ENCODE measurements around the gene CD274. TPM values are rescaled to one million over a fixed set of nuclear protein-coding genes. Genes with fewer than 3 reads are reported as not detected.

CD274 gene
- total RNA-seq, 2 experiments from 2014 or later, result 5.3 to 6.3 TPM

GRCh38 chr9:5479994-5480694, 29.8 kb downstream of the CD274 start:
- TF ChIP-seq CTCF (IDR thresholded peaks at IDR 0.05), result no peak
- Mint-ChIP-seq H3K9me3 (peaks cover 2% of the 10 kb centered on the region), H3K27ac (no peak overlapping the region), H3K4me3 (no peak overlapping the region), H3K27me3 (no peaks in the 10 kb centered on the region), H3K36me3 (ENCODE audit: low read depth) (peaks cover 5% of the 10 kb centered on the region), H3K4me1 (ENCODE audit: low read depth) (no peaks in the 10 kb centered on the region)
- Histone ChIP-seq H3K4me3 (ENCODE audit: low read length) (no peak overlapping the region), H3K9me3 (ENCODE audit: control insufficient read depth in 1 of 2, insufficient read depth in 1 of 2, low read length in 2 of 2) (peaks cover 0 to 5% of the 10 kb centered on the region in 2 experiments), H3K36me3 (ENCODE audit: insufficient read depth, low read length) (no peaks in the 10 kb centered on the region), H3K4me1 (ENCODE audit: insufficient read depth, low read length) (no peaks in the 10 kb centered on the region), H3K27ac (ENCODE audit: low read depth in 1 of 2, low read length in 2 of 2) (no peak overlapping the region), H3K27me3 (ENCODE audit: control insufficient read depth in 1 of 2, insufficient read depth in 2 of 2, low read length in 2 of 2) (no peaks in the 10 kb centered on the region)
- DNase-seq (no peak), ATAC-seq (ENCODE audit: poor library complexity) (no peak)
- intact Hi-C loops (cut with DNase I, micrococcal nuclease), result no loop called here
- ChIA-PET POLR2A (no interaction called here), CTCF (interaction anchor here (1.5 kb wide), 1 partner anchor 120 kb away, joined by 3 read pairs; no protein-coding TSS in a partner anchor)

- H3K4me1 Mint-ChIP-seq (ENCODE audit: low read depth), result no peaks in the 10 kb centered on the region
- DNase-seq (no peak), ATAC-seq (ENCODE audit: poor library complexity) (no peak)
- H3K27ac Mint-ChIP-seq, result no peak overlapping the region
- no peak for TF ChIP-seq CTCF (IDR thresholded peaks at IDR 0.05)
- H3K27me3 Mint-ChIP-seq, result no peaks in the 10 kb centered on the region
- intact Hi-C loops (cut with DNase I, micrococcal nuclease), result no loop called here
- peaks cover 0 to 5% of the 10 kb centered on the region in 2 experiments for H3K9me3 ChIP-seq (ENCODE audit: control insufficient read depth in 1 of 2, insufficient read depth in 1 of 2, low read length in 2 of 2)
- CTCF ChIA-PET, result interaction anchor here (1.5 kb wide), 1 partner anchor 119 kb away, joined by 3 read pairs; no protein-coding TSS in a partner anchor
- POLR2A ChIA-PET, result no interaction called here
- H3K9me3 Mint-ChIP-seq, result peaks cover 2% of the 10 kb centered on the region
- H3K27me3 ChIP-seq (ENCODE audit: control insufficient read depth in 1 of 2, insufficient read depth in 2 of 2, low read length in 2 of 2), result no peaks in the 10 kb centered on the region
- no peak overlapping the region for H3K4me3 ChIP-seq (ENCODE audit: low read length)
- H3K4me1 ChIP-seq (ENCODE audit: insufficient read depth, low read length), result no peaks in the 10 kb centered on the region
- no peak overlapping the region for H3K4me3 Mint-ChIP-seq
- no peaks in the 10 kb centered on the region for H3K36me3 Mint-ChIP-seq (ENCODE audit: low read depth)
- no peak overlapping the region for H3K27ac ChIP-seq (ENCODE audit: low read depth in 1 of 2, low read length in 2 of 2)
- no peaks in the 10 kb centered on the region for H3K36me3 ChIP-seq (ENCODE audit: insufficient read depth, low read length)
These were observed 30.6 kb downstream of the CD274 start for GRCh38 chr9:5480919-5481318.

- Histone ChIP-seq H3K9me3 (ENCODE audit: control insufficient read depth in 1 of 2, insufficient read depth in 1 of 2, low read length in 2 of 2) (peaks cover 0 to 5% of the 10 kb centered on the region in 2 experiments), H3K27ac (ENCODE audit: low read depth in 1 of 2, low read length in 2 of 2) (no peak overlapping the region), H3K4me3 (ENCODE audit: low read length) (no peak overlapping the region), H3K4me1 (ENCODE audit: insufficient read depth, low read length) (no peaks in the 10 kb centered on the region), H3K36me3 (ENCODE audit: insufficient read depth, low read length) (no peaks in the 10 kb centered on the region), H3K27me3 (ENCODE audit: control insufficient read depth in 1 of 2, insufficient read depth in 2 of 2, low read length in 2 of 2) (no peaks in the 10 kb centered on the region)
- H3K27ac Mint-ChIP-seq, result no peak overlapping the region
- peaks cover under 1% of the 10 kb centered on the region for H3K9me3 Mint-ChIP-seq
- ChIA-PET POLR2A (no interaction called here), CTCF (interaction anchor here (1.5 kb wide), 1 partner anchor 119 kb away, joined by 3 read pairs; no protein-coding TSS in a partner anchor)
- no peak for DNase-seq
- TF ChIP-seq CTCF (IDR thresholded peaks at IDR 0.05), result no peak
- H3K36me3 Mint-ChIP-seq (ENCODE audit: low read depth), result no peaks in the 10 kb centered on the region
- H3K4me1 Mint-ChIP-seq (ENCODE audit: low read depth), result no peaks in the 10 kb centered on the region
- ATAC-seq (ENCODE audit: poor library complexity), result no peak
- intact Hi-C loops (cut with DNase I, micrococcal nuclease), result no loop called here
- no peaks in the 10 kb centered on the region for H3K27me3 Mint-ChIP-seq
- no peak overlapping the region for H3K4me3 Mint-ChIP-seq
These were observed 31.1 kb downstream of the CD274 start for GRCh38 chr9:5481322-5482040.
